GM12873 (cell line): ENCODE results near the gene PBX1.

Experiments used
- CTCF ChIP-seq: IDR thresholded peaks from 2 replicates; pipeline ENCODE4 v1.5.1; 2012; ENCODE audit warnings: low read depth, mild to moderate bottlenecking, moderate library complexity, low read length, control low read depth; ENCODE audit not compliant: insufficient read depth; ENCODE audit errors: missing control alignments

Gene PBX1

GRCh38 chr1:164660775-164661174 lies 101.8 kb downstream of the PBX1 start:
- TF ChIP-seq CTCF = no peak

GRCh38 chr1:164662462-164662861 lies 103.5 kb downstream of the PBX1 start:
- TF ChIP-seq CTCF = no peak

GRCh38 chr1:164662955-164663354 lies 104.0 kb downstream of the PBX1 start:
- no peak for TF ChIP-seq CTCF

GRCh38 chr1:164664127-164664526 lies 105.1 kb downstream of the PBX1 start:
- TF ChIP-seq CTCF = no peak

GRCh38 chr1:164667001-164667400 lies 108.0 kb downstream of the PBX1 start:
- no peak for TF ChIP-seq CTCF

GRCh38 chr1:164667600-164667999 lies 108.6 kb downstream of the PBX1 start:
- TF ChIP-seq CTCF = no peak

GRCh38 chr1:164668491-164669400 lies 109.8 kb downstream of the PBX1 start:
- TF ChIP-seq CTCF = no peak
